Testis (tissue), 2 donors: ENCODE results near the gene VAMP5.

Experiments used
- CTCF ChIP-seq, 3 experiments: fragments of 450-650 bp in 2 of 3; fragments of 200-600 bp in 1 of 3; sonication (generic) in 1 of 3; IDR thresholded peaks; one replicate each; pipeline ENCODE4 v1.5.1; 2016 to 2019; ENCODE audit warnings: antibody characterized with exemption in 3 of 3, mild to moderate bottlenecking in 2 of 3, moderate library complexity in 1 of 3
- POLR2A ChIP-seq: fragments of 450-650 bp; IDR thresholded peaks from one replicate; pipeline ENCODE4 v1.6.1; 2017; ENCODE audit warnings: antibody characterized with exemption, mild to moderate bottlenecking, moderate library complexity

GRCh38 chr2:85590950-85591349 lies 6.7 kb downstream of the VAMP5 start:
- no peak for TF ChIP-seq CTCF (IDR thresholded peaks at IDR 0.05)
- no peak for TF ChIP-seq POLR2A
